HUES64 (cell line): ENCODE results near the gene FARS2. TPM values are rescaled to one million over a fixed set of nuclear protein-coding genes. Genes with fewer than 3 reads are reported as not detected.

Experiments used
- H3K27ac ChIP-seq: 2 replicates; pipeline ENCODE4 v1.7.0; 2013; ENCODE audit warnings: low read depth, low read length, inconsistent platforms
- H3K27me3 ChIP-seq: 2 replicates; pipeline ENCODE4 v1.6.1; 2013; ENCODE audit warnings: mild to moderate bottlenecking, low read length; ENCODE audit not compliant: insufficient read depth
- H3K36me3 ChIP-seq: 2 replicates; pipeline ENCODE4 v1.6.1; 2013; ENCODE audit warnings: mild to moderate bottlenecking, low read length; ENCODE audit not compliant: insufficient read depth
- H3K4me1 ChIP-seq: 2 replicates; pipeline ENCODE4 v1.6.1; 2013; ENCODE audit warnings: mild to moderate bottlenecking, low read length, moderate library complexity; ENCODE audit not compliant: insufficient read depth
- H3K4me3 ChIP-seq: 2 replicates; pipeline ENCODE4 v1.5.1; 2013; ENCODE audit warnings: mild to moderate bottlenecking, low read length, moderate library complexity
- H3K9ac ChIP-seq: 2 replicates; pipeline ENCODE4 v1.6.1; 2013; ENCODE audit warnings: mild to moderate bottlenecking, low read depth, low read length
- H3K9me3 ChIP-seq: 2 replicates; pipeline ENCODE4 v1.6.1; 2013; ENCODE audit warnings: low read depth, low read length; ENCODE audit not compliant: insufficient read depth
- WGBS: fragments of 150-250, 120-280 bp; methylation state at CpG from one replicate; pipeline ENCODE4 v1.1.7; 2013; ENCODE audit warnings: missing lambda C conversion rate; 5-methylcytosine and 5-hydroxymethylcytosine counted together
- polyA plus RNA-seq, 2 experiments: library from polyadenylated mRNA; stranded (reverse); fragments of 50-300 nt; gene quantifications; one replicate each; pipeline ENCODE4 v1.2.3, GENCODE V29; 2013

The FARS2 gene
- polyA plus RNA-seq (2013, experiment 1 of 2), result 11.4 TPM
- 10.4 TPM for polyA plus RNA-seq (2013, experiment 2 of 2)

DNA sequence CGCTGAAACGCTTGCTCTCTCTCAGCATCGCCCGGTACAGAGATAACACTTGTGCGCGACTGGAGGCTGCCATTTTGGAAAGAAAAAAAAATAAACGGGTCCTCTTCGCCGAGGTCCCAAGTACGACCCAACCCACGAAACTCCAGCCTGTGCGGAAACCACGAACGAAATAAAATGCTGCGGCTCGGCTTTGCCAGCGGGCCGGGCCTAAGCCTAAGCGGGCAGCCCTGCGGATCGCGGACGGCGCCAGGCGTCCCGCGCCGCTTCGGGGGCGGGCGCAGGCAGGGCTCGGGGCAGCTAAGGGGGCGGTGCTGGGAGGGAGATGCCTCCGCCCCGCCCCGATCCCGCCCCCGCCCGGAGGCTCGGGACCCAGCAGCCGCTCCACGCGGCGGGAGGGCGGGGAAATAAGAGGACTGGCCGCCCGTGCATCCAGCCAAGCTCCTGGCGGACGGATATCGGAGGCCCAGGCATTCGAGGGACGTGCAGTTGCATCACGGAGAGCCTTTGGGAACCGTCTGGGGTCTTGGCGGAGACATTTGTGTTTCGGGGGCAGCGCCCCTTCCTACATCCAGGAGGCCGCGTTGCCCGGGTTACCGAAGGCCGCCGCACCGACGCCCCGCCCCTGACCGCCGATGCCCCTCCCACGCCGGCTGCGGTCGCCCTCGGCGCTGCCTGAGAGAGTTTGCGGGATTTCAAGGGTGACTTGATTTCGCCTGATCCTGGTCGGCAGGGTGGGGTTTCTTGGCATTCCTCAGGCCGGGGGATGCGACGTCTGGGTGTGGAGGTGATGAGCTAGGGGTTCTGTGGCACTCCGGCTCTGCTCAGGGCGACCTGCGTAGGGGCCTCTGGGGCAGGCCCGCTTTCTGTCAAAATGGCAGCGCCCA lies at the start of gene FARS2, which contains the start of gene LYRM4:
TSS of gene FARS2 (plus strand) at position 853 of the 884 bp plus-strand sequence.
TSS of gene LYRM4 (minus strand) at position 290 of the 884 bp plus-strand sequence. CDS start at position 73, 217 bp downstream.
- H3K36me3 ChIP-seq, result peaks cover 18% of the 10 kb centered on the region
- peak within 1 kb of the TSS; percentile 88 for H3K4me3 ChIP-seq
- peak within 1 kb of the TSS; percentile 99 for H3K27ac ChIP-seq
- H3K4me1 ChIP-seq, result no peaks in the 10 kb centered on the region; the same call in 1 of the 2 replicates
- no peaks in the 10 kb centered on the region for H3K9me3 ChIP-seq
- whole genome bisulfite sequencing, result under 1% methylated on average over 85 of the region's 85 CpGs
- peak within 1 kb of the TSS; percentile 100 for H3K9ac ChIP-seq
- H3K27me3 ChIP-seq, result no peaks in the 10 kb centered on the region

- H3K36me3 ChIP-seq, result peaks cover 37% of the 10 kb centered on the region
- no peak overlapping the region for H3K9ac ChIP-seq
- WGBS, result 89% methylated on average over 8 of the region's 8 CpGs
- no peaks in the 10 kb centered on the region for H3K27me3 ChIP-seq
- no peaks in the 10 kb centered on the region for H3K9me3 ChIP-seq
- H3K27ac ChIP-seq, result no peak overlapping the region
- H3K4me1 ChIP-seq, result peaks cover 8% of the 10 kb centered on the region
- no peak overlapping the region for H3K4me3 ChIP-seq
Observed at GRCh38 chr6:5213836-5214235, 47.5 kb upstream of the FARS2 start.

DNA sequence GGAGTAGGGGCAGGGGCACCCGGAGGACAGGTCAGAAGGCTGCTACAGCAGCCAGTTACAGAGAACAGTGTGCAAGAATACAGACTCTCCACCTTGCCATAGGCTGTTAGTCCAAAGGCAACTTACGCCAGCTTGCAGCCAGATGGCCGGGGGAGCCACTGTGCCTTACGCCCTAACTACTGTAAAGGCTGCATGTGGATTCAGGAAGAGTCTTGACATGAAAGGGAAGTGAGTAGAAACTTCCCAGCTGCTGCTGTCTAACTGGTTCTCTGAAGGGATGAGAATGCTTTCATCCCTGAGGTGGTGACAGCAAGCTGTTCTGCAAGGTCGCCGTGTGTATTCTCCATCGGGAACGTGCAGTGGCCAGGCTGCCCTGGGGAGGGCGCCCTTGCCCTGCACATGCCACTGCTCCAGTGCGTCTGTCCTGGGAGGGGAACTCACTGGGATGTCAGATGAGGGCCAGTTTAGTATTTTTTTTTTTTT lies 46.7 kb upstream of the FARS2 start:
- H3K9me3 ChIP-seq, result no peaks in the 10 kb centered on the region
- no peaks in the 10 kb centered on the region for H3K27me3 ChIP-seq
- no peak overlapping the region for H3K27ac ChIP-seq
- H3K9ac ChIP-seq, result no peak overlapping the region
- peaks cover 8% of the 10 kb centered on the region for H3K4me1 ChIP-seq
- 54% methylated on average over 10 of the region's 10 CpGs for WGBS
- no peak overlapping the region for H3K4me3 ChIP-seq
- peaks cover 37% of the 10 kb centered on the region for H3K36me3 ChIP-seq

- Histone ChIP-seq H3K9ac (no peak overlapping the region), H3K27ac (no peak overlapping the region), H3K4me3 (no peak overlapping the region), H3K4me1 (peaks cover 8% of the 10 kb centered on the region), H3K36me3 (peaks cover 37% of the 10 kb centered on the region), H3K9me3 (no peaks in the 10 kb centered on the region), H3K27me3 (no peaks in the 10 kb centered on the region)
- WGBS, result 100% methylated on average over 2 of the region's 2 CpGs
Observed at GRCh38 chr6:5215159-5215558, 46.2 kb upstream of the FARS2 start.

GRCh38 chr6:5215799-5216198 lies 45.5 kb upstream of the FARS2 start:
- WGBS, result 87% methylated on average over 9 of the region's 9 CpGs
- Histone ChIP-seq H3K36me3 (peaks cover 35% of the 10 kb centered on the region), H3K4me3 (no peak overlapping the region), H3K27ac (no peak overlapping the region), H3K27me3 (no peaks in the 10 kb centered on the region), H3K9me3 (no peaks in the 10 kb centered on the region), H3K9ac (no peak overlapping the region), H3K4me1 (peaks cover 8% of the 10 kb centered on the region)

GRCh38 chr6:5217356-5217755 lies 44.0 kb upstream of the FARS2 start:
- Histone ChIP-seq H3K9ac (no peak overlapping the region), H3K27ac (no peak overlapping the region), H3K9me3 (no peaks in the 10 kb centered on the region), H3K27me3 (no peaks in the 10 kb centered on the region), H3K36me3 (peaks cover 34% of the 10 kb centered on the region), H3K4me1 (peaks cover 8% of the 10 kb centered on the region), H3K4me3 (no peak overlapping the region)
- 83% methylated on average over 2 of the region's 2 CpGs for WGBS

DNA sequence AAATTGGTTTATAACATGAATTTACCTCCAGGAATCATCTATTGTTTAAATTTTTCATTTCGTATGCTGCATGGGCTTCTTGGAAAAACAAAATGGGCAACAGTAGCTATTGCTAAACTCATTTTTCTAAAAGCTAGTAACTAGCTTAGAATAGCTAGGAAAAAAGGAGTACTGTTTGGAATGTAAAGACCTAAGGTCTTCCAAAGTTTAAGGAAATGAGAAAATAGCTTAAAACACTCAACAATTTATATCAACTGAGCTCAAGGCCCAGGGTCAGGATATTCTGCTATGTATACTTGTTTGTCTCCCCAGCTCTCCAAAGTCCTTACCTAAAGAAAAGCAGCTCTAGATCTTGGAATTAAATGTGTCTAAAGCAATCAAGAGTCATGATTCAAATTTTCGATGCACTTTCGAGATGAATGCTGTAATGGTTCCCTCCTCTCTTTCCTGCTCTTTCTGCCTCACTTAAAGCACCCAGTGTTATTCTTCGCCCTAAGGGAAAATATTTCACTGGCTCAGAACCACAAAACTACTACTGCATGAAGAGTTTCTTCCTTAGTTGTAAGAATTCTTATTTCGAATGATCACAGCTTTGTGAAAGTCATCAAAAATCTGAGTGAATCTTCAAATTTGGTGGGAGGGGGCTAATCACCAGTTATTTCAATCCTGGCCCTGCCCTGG lies 42.2 kb upstream of the FARS2 start:
- WGBS, result 94% methylated on average over 5 of the region's 5 CpGs
- Histone ChIP-seq H3K9ac (no peak overlapping the region), H3K27ac (no peak overlapping the region), H3K36me3 (peaks cover 25% of the 10 kb centered on the region), H3K9me3 (no peaks in the 10 kb centered on the region), H3K4me1 (peaks cover 8% of the 10 kb centered on the region), H3K27me3 (no peaks in the 10 kb centered on the region), H3K4me3 (no peak overlapping the region)

DNA sequence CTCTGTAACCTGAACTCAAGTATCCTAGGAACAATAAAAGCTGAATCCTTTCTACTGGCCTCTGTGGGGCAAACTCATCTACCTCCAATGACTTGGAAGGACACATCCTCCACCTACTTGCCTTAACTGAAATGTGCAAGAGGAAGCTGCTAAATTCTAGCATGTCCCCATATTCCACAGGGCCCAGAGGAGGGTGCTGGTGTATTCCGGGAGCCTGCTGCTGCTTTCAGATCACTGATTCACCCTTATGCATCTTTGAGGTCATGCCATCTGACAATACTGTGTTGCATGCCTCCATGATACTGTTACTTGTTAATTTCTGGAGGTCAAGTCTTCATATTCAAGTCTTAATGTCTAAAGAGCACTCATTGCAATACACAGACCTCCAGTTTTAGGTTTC lies 40.9 kb upstream of the FARS2 start:
- Histone ChIP-seq H3K27ac (no peak overlapping the region), H3K9ac (no peak overlapping the region), H3K27me3 (no peaks in the 10 kb centered on the region), H3K36me3 (peaks cover 17% of the 10 kb centered on the region), H3K4me3 (no peak overlapping the region), H3K9me3 (no peaks in the 10 kb centered on the region), H3K4me1 (peaks cover 8% of the 10 kb centered on the region)
- WGBS, result 95% methylated on average over 1 of the region's 1 CpG

- Histone ChIP-seq H3K36me3 (peaks cover 8% of the 10 kb centered on the region; the same call in 1 of the 2 replicates), H3K27me3 (no peaks in the 10 kb centered on the region), H3K4me3 (no peak overlapping the region), H3K9me3 (no peaks in the 10 kb centered on the region), H3K9ac (no peak overlapping the region), H3K4me1 (peaks cover 6% of the 10 kb centered on the region), H3K27ac (no peak overlapping the region)
- WGBS, result 96% methylated on average over 6 of the region's 6 CpGs
Observed at GRCh38 chr6:5223309-5223708, 38.0 kb upstream of the FARS2 start.

DNA sequence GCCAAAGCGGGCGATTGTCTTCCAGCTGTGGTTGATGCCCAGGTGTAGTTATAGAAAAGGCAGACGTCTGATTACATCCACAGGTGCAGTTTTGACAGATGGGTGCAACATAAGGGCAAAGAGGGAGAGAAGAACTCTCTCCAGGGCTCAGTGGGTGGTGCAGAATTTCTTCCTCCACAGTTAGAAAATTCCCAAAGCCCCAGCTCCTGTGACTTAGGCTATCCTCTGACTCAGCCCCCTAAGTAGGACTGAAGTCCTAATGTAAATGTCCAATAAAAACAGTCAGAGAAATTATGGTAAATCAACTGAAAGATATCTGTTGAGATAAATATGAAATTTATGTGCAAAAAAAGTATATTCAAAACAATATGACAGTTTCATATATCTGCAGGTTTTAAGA lies 32.0 kb upstream of the FARS2 start:
- no peaks in the 10 kb centered on the region for H3K9me3 ChIP-seq
- no peaks in the 10 kb centered on the region for H3K36me3 ChIP-seq
- peaks cover 16% of the 10 kb centered on the region for H3K4me1 ChIP-seq
- 93% methylated on average over 3 of the region's 3 CpGs for WGBS
- H3K4me3 ChIP-seq, result no peak overlapping the region
- no peaks in the 10 kb centered on the region for H3K27me3 ChIP-seq
- no peak overlapping the region for H3K27ac ChIP-seq
- no peak overlapping the region for H3K9ac ChIP-seq

GRCh38 chr6:5230081-5230480 lies 31.2 kb upstream of the FARS2 start:
- Histone ChIP-seq H3K9me3 (no peaks in the 10 kb centered on the region), H3K27ac (no peak overlapping the region), H3K4me1 (peaks cover 16% of the 10 kb centered on the region), H3K9ac (no peak overlapping the region), H3K4me3 (no peak overlapping the region), H3K36me3 (no peaks in the 10 kb centered on the region), H3K27me3 (no peaks in the 10 kb centered on the region)
- 94% methylated on average over 4 of the region's 4 CpGs for WGBS
